ENCODE results near the gene IFT25.
A peak's percentile ranks its signal among the peaks of the same experiment; 100 is the strongest.
"Not testable (repeated sequence)": the region's sequence is repeated elsewhere in the genome, so short reads cannot be mapped to it uniquely, and the experiment has no call there.

The IFT25 gene

DNA sequence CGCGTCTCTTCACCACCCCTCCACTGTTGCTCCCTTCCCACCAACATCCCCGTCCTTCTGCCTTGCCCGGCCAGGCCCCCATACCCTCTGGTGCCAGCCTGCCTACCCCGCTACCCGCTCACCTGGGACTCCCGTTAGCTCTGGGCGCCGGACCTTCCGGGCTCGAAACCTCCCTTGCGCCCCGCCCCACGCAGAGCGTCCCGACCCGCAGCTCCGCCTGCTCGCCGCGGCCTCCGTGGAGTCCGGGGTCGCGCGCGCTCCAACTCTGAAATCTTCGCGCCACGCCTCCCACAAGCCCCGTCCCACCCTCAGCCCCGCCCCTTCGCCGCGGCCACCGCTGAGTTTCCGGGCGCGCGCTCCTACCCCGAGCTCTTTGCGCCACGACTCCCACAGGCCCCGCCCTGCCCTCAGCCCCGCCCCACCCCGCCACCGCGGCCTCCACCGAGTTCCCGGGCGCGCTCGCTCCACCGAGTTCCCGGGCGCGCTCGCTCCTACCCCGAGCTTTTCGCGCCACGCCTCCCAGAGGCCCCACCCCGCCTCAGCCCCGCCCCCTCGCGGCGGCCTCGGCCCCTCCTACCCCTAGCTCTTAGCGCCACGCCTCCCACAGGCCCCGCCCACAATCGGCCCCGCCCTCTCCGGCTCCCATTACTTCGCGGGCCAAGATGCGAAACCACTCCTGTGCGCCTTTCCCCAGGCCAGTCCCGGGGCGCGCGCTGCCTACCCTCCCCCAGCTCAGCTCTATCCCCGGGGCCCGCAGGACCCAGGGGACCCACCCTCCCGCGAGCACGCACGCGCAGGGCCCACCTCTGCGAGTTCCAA, at the start of gene IFT25:
TSS of gene IFT25 (minus strand) at position 267 of the 819 bp plus-strand sequence. CDS start 5,617 bp downstream, outside the sequence.
- DNase-seq (ENCODE audit: low spot score): peak; percentile 97

DNA sequence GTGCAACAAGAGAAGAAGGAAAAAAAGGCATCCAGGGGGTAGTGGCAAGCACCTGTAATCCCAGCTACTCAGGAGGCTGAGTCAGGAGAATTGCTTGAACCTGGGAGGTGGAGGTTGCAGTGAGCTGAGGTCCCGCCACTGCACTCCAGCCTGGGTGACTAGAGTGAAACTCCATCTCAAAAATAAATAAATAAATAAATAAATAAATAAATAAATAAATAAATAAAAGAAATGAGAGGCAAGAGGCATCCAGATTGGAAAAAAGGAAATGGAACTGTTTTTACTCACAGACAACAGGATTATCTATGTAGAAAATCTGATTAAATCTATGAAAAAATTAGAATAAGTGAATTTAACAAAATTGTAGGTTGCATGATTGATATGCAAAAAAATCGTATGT, 49.0 kb upstream of the IFT25 start:
- DNase-seq (ENCODE audit: low spot score): not testable (repeated sequence)

DNA sequence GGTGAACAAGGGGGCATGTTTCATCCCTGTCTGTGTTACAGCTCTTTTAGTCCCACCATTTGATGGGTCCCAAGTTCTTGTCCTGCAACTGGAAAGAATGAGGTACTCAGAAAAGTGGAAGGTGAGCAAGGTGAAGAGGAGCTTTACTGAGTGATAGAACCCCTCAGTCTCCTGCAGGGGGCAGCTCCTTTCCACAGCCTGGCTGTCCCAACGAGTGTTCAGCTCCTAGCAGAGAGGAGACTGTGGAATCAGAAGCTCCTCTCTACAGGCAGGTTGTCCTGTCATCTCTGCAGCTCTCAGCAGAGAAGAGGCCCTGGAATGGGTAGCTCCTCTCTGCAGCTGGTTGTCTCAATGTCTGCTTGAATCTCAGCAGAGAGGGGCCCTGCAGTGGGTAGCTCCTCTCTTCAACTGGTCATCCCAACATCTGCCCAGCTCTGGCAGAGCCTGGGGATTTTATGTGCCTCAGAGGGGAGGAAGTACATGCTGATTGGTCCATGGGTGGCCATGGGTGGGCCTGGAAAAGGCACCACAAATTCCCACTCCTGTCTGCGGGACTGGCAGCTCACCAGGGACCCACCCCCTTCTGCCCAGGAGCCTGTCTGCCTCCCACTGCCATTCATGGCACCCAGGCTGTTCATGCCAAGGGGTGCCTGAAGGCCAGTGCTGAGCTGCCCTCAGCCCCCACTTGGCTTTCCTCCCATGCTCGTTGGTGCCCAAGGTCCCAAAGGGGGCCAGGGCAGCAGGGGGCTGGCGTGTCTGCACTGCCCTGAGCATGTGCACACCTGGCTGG, 46.8 kb upstream of the IFT25 start:
- DNase-seq (ENCODE audit: low spot score): no peak

DNA sequence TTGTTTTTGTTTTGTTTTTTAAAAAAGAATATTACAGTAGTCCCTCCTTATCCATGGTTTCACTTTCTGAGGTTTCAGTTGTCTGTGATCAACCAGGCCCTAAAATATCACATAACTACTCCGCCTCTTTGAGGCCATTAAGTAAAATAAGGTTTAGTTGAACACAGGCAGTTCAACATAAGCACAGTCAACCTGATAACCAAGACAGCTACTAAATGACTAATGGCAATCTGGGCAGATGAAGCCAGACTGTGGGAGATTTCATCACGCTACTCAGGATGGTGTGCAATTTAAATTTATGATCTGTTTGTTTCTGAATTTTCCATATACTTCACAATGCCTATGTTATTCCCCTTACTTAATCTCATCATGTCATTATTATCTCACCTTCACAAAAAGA, 42.4 kb upstream of the IFT25 start:
- DNase-seq (ENCODE audit: low spot score): no peak

DNA sequence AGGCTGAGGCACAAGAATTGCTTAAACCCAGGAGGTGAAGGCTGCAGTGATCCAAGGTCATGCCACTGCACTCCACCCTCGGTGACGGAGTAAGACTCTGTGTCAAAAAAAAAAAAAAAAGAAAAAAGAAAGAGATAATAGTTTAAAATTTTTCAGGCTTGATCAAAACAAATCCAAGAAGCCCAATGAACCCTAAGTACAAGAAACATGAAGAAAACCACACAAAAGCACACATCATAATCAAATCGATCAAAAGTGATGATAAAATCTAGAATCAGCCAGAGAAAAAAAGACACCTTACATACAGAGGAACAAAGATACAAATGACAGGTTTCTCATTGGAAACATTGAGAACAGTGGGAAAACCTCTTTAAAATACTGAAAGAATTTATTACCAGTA, 41.0 kb upstream of the IFT25 start:
- DNase-seq (ENCODE audit: low spot score): no peak

DNA sequence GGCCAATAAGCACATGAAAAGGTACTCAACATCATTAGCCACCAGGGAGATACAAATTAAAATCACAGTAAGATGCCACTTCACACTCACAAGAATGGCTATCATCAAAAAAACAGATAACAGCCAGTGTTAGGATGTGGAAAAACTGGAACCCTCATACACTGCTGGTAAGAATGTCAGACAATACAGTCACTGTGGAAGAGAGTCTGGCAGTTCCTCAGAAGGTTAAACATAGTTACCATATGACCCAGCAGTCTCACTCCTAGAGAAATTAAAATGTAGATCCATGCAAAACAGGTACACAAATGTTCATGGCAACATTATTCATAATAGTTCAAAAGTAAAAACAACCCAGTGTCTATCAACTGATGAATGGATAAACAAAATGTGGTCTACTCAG, 39.2 kb upstream of the IFT25 start:
- DNase-seq (ENCODE audit: low spot score): no peak

DNA sequence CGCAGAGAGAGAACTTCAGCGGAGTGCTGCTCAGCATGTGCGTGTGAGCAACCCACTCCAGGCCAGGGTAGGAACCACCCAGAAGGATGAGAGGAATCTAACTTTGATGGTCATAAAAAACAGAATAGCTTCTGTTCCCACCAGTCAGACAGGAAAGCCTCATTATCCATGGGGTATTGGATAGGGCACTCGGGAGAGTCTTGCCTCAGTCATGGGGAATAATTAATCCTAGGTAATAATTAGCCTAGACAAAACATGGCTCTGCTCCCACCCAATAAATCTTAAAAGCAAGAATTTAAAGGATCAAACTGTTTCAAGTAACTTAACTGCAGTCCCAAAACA, 37.2 kb upstream of the IFT25 start:
- no peak for DNase-seq (ENCODE audit: low spot score)

DNA sequence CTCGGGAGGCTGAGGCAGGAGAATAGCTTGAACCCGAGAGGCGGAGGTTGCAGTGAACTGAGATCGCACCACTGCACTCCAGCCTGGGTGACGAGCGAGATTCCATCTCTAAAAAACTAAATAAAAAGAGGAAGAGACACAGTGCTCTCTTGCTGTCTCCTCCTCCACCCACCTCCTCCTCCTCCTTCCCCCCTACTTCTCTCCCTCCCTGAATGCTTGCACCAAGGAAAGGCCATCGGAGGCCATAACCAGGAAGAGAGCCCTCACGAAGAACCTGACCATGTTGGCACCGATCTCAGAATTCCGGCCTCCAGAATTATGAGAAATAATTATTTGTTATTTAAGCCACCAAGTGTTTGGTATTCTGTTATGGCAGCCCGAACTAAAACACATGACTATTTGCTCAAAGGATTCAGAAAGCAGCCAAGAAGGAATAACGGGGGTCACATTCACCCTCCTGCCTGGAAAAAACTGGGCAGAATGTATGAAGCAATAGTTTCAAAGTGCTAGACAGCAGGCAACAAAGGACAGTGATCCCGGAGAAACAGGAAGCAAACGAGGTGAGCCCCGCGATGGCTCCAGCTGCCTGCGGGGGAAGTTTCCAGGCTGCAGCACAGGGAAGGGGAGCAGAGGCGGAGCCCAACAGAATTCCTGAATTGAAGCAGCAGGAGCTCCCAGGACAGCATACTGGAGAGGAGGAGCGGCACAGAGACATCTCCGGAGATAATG, 36.7 kb upstream of the IFT25 start:
- peak; percentile 67 for DNase-seq (ENCODE audit: low spot score)

DNA sequence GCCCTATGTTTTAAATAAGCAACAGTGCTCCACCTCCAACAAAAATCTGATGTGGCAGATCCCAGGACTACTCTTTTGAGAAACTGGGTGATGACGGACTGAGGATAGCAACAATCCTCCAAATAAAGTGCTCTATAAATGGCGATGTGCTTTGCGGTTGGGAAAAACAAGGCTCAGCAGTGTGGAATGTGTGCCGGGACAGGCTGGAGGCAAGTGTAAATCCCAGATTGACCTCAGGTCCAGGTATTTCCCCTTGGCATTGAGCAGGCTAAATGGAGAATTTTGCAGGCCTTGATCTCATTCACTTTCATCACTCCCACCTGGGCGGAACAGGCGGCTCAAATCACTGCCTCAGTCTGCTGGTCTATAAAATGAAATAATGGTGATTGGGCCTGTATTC, 35.7 kb upstream of the IFT25 start:
- peak; percentile 84 for DNase-seq (ENCODE audit: low spot score)

DNA sequence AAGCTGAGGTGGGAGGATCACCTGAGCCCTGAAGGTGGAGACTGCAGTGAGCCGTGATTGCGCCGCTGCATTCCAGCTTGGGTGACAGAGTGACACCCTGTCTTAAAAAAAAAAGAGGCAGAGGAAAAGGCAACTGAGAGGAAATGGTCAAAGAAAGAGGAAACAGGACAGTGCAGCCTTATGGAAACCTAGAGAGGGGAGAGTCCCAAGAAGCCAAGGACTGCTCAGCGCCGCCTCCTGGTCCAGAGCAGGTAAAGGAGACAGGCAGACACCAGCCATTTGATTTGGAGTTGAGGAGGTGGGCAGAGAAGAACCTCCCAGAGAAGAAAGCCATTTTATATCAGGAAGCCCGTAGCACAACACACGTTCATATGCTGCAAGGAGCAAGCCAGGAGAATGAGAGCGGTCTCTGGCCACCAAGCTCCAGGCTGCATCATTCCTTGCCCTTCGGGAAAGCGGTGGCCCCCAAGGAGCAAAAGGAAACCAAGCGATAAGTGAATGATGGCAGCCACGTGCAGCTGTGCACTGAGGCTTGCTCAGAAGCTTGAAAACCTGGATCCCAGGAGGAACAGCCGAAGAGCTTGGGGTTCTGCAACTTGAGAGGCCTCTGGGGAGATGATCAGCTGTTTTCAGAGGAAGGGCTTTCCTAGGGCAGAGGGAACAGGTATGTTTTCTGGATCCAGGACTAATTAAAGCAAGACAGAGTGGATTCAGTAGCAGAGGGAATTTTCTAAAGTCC, 34.4 kb upstream of the IFT25 start:
- no peak for DNase-seq (ENCODE audit: low spot score)

DNA sequence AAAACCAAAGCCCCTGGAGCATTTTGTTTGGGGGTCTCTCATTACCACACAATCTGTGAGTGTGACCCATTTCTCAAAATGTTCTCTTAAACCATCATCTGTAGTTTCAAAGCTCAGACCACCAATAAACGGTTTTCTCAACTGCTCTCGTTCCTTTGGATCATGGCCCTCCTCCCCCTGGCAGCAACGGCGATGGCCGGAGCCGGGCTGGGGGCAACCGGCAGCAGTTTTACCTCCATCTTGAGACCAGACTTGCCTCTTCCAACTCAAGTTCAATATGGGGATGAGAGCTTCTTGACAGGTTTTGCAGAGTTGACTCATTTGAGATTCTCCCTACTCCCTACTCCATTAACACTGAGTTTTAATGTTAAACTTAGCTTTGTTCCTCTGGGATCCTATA, 30.4 kb upstream of the IFT25 start:
- no peak for DNase-seq (ENCODE audit: low spot score)

DNA sequence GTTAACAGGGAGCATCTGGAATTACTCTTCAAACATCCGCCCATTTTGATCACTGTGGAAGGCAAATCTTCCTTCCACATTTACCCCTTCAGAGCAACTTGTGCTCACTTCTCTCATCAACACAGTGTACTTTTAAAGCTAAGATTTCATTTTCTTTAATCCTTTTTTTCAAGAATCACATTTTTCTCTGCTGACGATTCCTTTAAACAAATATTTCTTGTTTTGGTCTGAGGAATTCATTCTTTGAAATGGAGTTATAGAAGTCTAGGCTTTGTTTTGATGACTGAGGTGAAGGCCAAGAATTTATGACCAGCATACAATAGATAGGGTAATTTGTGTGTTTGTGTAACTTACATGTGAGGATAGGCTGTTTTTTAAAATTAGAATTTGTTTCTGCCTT, 26.2 kb upstream of the IFT25 start:
- DNase-seq (ENCODE audit: low spot score): no peak

DNA sequence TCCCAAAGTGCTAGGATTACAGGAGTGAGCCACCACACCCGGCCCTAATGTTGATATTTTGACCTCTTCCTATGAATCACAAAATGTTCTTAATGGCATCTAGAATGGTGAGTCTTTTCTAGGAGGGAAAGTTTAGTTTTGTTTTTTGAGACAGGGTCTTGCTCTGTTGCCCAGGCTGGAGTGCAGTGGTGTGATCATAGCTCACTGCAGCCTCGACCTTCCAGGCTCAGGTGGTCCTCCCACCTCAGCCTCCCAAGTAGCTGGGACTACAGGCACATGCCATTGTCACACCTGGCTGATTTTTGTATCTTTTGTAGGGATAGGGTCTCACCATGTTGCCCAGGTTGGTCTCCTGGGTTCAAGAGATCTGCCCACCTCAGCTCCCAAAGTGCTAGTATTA, 23.8 kb upstream of the IFT25 start:
- DNase-seq (ENCODE audit: low spot score): not testable (repeated sequence)

DNA sequence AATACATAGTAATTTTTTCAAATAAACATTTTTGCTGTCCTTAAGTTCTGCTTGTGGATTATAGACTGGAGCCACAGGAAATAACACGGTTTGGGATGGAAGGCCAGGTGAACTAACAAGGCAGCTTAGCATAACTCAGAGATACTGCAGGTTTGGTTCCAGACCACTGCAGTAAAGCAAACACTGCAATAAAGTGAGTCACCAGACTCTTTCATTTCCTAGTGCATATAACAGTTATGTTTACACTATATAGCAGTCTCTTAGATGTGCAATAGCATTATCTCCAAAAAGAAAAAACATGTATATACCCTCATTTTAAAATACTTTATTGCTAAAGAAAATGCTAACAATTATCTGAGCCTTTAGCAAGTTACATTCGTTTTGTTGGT, 22.6 kb upstream of the IFT25 start:
- peak; percentile 53 for DNase-seq (ENCODE audit: low spot score)

DNA sequence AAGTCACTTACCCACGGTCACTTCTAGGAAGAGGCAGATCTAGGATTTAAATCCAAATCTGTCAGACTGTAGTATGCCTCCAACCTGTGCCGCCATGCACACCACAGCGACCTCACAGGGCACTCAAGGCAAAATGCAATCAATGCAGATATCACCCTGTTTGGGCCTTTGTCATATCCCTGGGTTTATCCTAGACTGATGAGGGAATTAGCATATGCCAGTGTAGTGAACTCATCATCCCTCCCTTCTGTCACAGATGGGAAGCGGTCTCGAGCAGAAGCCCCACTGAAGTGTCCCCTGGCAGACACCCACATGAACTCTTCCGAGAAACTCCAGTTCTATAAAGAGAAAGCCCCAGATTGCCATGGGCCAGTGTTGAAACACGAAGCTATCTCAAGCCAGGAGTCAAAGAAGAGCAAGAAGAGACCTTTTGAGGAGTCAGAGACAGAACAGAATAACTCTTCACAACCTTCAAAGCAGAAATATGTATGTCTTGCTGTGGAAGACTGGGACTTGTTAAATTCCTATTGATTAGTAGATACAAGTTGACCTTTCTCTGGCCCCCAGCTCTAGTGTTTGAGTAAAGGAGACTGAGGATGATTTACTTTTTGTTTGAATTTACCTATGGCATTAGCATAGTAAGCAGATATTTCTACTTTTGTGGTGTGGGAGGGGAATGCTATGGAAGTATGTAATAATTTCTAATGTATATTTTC, 22.1 kb upstream of the IFT25 start:
- DNase-seq (ENCODE audit: low spot score): no peak

DNA sequence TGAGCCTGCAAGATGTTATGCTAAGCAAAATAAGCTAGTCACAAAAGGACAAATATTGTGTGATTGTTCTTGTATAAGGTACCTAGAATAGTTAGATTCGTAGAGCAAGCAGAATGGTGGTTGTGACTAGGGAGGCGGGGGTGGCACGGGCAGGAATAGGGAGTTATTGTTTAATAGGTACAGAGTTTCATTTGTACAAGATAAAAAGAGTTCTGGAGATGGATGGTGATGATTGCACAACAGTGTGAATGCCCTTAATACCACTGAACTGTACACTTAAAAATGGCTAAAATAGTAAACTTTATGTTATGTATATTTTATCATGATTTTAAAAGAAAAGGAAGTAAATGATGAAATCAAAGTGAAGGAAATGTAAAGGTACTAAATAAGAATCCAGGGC, 21.3 kb upstream of the IFT25 start:
- DNase-seq (ENCODE audit: low spot score): no peak

DNA sequence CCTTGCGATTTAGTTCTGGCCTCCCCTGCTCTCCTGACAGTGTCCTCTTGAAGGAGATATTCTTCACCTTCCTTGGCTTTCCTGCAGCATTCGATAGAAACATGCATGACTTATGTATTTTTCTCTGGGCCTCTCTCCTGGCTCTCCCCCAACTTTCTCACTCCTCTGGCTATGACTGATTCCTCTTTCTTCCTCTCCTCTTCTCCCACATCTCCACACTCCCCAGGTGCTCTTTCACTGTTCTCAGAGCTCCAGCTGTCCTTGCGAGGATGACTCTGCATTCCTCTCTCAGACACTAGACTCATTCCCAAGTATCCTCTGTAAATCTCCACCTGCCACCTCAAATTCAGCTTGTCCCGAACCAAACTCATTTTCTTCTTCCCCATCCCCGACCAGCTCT, 18.6 kb upstream of the IFT25 start:
- DNase-seq (ENCODE audit: low spot score): no peak

DNA sequence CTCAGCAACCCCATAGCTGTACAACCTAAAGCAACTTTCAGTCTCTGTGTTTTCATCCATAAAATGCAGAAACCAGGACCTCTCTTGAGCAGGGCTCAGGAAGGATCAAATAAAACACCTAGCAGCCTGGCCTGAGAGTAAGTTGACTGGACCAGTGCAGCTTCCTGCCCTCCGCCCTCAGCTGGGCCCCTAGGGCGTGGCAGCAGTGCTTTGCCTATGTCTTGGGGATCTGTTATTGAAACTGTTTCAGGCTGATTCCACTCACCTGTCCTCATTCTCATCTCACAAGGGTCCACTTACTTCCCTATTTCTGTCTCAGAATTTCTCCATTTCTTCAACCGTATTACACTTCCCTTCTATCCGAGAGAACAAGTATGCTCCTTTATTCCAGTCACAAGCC, 18.0 kb upstream of the IFT25 start:
- no peak for DNase-seq (ENCODE audit: low spot score)

DNA sequence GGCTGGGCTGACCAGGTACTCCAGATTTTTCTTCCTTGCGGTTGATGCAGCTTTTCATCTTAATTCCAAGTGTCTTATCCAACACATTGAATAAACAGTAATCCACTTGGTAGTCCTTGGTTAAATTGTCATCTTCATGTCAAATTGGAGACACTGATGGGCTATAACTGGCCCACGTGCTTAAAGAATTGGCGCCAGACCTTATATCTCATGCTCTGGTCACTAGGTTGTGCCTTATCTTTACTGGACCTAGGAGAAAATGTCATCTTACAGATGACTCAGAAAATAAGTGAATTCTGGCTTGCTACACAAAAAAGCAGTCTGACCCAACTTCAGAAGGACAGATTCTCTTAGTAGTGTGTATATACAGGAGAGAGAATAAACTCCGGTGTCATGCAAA, 16.9 kb upstream of the IFT25 start:
- no peak for DNase-seq (ENCODE audit: low spot score)

DNA sequence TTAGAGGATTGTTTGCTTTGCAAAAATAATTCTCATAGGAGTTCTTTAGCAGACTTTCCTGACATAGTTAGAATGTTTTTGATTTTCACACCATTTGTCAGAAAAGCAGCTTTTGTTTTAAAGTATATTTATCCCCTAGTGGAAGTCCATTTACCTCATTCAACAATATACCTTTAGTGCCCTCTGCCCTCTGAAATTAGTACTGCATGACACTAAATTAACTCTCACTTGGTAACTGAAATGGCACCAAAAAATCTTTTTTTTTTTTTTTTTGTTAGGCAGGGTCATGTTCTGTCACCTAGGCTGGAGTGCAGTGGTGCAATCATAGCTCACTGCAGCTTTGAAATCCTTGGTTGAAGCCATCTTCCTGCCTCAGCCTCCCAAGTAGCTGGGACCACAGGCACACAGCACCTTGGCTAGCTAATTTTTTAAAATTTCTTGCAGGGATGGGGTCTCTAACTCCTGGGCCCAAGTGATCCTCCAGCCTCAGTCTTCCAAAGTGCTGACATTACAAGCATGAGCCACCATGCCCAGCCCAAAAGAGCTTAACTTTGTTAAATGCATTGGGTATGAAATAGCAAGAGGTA, 14.3 kb upstream of the IFT25 start:
- DNase-seq (ENCODE audit: low spot score): peak; percentile 35

DNA sequence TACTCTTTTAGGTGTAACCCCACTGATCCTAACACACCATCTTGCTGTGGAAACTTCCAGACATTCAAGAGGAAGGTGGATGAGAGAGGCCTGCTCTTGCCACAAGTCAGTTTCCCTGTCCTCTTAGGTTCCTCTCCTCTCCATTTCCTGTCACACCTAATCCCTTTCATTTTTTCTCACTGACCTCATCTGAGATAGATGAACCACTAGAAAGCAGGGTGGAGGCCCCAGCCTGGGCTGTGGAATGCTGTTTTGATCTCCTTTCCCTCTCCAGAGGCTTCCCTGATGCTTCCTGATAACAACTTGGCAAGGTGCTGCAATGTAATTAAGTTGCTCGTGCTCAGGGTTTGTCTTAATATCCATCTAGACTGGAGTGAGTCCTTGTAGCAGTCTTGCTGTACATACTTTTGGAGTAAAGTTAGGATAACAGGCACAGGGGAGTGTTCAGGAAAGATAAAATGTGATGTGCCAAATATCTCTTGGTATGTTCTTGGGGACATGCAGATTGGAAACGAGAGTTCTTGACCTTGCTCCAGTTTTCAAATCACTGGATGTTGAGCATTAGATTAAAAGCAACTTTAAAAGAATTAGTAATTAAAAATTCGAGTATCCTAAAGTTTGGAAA, 11.8 kb upstream of the IFT25 start:
- DNase-seq (ENCODE audit: low spot score): peak; percentile 87
